Measurements from ENCODE around the gene VGF. TPM values are rescaled to one million over a fixed set of nuclear protein-coding genes. Genes with fewer than 3 reads are reported as not detected.
"Not testable (repeated sequence)": the region's sequence is repeated elsewhere in the genome, so short reads cannot be mapped to it uniquely, and the experiment has no call there.

Gene VGF
- total RNA-seq, 4 donors from 2014 or later = 1.3 to 2.3 TPM; not detected in 2

DNA sequence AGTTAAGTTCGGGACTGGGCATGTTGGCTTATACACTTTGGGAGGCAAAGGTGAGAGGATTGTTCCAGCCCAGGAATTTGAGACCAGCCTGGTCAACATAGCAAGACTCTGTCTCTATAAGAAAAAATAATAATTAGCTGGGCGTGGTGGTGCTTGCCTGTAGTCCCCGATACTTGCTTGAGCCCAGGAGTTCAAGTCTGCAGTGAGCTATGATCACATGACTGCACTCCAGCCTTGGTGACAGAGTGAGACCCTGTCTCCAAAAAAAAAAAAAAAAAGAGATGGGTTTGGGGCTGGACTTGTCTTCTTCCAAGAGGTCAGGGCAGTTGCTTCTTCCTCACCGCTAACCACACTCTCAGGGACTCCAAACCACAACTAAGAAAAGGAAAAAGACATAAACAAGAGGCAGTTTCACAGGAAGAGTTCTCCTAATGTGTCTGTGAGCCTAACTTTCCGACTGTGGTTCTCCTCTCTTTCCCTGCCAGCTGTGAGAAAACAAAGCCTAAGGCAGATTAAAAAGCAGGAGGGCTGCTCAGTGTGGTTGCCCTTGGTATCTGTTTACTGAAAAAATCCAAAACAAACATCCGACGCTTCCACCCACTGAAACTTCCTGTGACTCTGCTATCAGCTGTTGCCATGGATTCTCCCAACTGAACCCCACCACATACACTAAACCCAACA lies 40.9 kb downstream of the VGF start:
- no peaks in the 10 kb centered on the region for H3K36me3 ChIP-seq
- intact Hi-C loops (cut with DNase I) = no loop called here
- peak overlapping the region in 2 of 3 donors; percentile 21 to 22 for H3K27ac ChIP-seq
- no peaks in the 10 kb centered on the region for H3K9me3 ChIP-seq
- no peak for DNase-seq
- H3K27me3 ChIP-seq = no peaks in the 10 kb centered on the region
- H3K4me3 ChIP-seq (replicated peaks in 1 of 3) = no peak overlapping the region
- 58 to 76% methylated on average over 7 of the region's 7 CpGs for whole genome bisulfite sequencing, 2 donors
- TF ChIP-seq POLR2A (IDR thresholded peaks at IDR 0.05) = no peak
- TF ChIP-seq, protein P1, sequence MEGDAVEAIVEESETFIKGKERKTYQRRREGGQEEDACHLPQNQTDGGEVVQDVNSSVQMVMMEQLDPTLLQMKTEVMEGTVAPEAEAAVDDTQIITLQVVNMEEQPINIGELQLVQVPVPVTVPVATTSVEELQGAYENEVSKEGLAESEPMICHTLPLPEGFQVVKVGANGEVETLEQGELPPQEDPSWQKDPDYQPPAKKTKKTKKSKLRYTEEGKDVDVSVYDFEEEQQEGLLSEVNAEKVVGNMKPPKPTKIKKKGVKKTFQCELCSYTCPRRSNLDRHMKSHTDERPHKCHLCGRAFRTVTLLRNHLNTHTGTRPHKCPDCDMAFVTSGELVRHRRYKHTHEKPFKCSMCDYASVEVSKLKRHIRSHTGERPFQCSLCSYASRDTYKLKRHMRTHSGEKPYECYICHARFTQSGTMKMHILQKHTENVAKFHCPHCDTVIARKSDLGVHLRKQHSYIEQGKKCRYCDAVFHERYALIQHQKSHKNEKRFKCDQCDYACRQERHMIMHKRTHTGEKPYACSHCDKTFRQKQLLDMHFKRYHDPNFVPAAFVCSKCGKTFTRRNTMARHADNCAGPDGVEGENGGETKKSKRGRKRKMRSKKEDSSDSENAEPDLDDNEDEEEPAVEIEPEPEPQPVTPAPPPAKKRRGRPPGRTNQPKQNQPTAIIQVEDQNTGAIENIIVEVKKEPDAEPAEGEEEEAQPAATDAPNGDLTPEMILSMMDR (IDR thresholded peaks at IDR 0.05) = no peak
- peaks cover 21 to 39% of the 10 kb centered on the region in 2 donors for H3K4me1 ChIP-seq

DNA sequence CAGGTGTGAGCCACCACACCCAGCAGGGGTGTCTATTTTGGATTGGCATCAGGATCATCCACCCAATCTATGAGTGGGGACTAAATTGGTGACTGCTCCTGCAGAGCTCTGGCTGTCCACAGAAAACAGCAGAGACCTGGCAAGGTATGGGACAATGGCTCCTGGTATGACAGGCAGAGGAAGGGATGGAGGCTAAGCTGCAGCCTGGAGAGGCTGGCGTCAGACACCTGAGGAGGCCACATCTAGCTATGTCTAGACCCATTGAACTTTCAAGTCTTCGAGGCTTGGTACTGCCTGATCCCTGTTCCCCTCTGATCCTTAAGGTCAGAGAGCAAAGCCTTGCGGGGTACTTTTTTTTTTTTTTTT lies 41.7 kb downstream of the VGF start:
- TF ChIP-seq, protein P1 (IDR thresholded peaks at IDR 0.05) = no peak
- H3K4me3 ChIP-seq (replicated peaks in 1 of 3) = no peak overlapping the region
- DNase-seq = no peak
- H3K4me1 ChIP-seq = peaks cover 21 to 39% of the 10 kb centered on the region in 2 donors
- no peaks in the 10 kb centered on the region for H3K9me3 ChIP-seq
- intact Hi-C loops (cut with DNase I) = no loop called here
- H3K27me3 ChIP-seq = no peaks in the 10 kb centered on the region
- H3K36me3 ChIP-seq = no peaks in the 10 kb centered on the region
- 86 to 96% methylated on average over 3 of the region's 3 CpGs for WGBS, 2 donors
- H3K27ac ChIP-seq = no peak overlapping the region

DNA sequence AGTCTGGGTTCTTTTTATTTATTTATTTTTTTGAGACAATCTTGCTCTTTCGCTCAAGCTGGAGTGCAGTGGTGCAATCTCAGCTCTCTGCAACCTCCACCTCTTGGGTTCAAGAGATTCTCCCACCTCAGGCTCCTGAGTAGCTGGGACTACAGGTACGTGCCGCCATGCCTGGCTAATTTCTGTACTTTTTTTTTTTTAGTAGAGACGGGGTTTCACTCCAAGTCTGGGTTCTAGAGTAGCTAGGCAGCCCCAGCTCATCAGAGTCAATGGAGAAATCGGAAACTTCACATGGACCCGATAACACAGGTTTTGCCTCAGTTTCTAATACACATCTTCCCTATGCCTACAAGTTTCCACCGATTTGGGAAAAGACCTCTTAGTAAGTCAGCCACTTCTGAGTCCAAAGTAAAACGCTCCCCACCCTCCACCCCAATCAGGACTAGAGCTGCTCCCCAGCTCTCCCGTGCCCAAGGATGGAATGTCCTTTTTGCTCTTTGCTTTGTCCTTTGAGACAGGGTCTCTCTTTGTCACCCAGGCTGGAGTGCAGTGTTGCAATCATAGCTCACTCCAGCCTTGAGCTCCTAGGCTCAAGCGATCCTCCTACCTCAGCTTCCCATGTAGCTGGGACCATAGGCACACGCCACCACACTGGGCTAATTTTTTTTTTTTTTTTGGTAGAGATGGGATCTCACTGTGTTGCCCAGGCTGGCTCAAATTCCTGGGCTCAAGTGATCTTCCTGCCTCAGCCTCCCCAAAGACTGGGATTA lies 42.3 kb downstream of the VGF start:
- Histone ChIP-seq H3K27me3 (no peaks in the 10 kb centered on the region), H3K4me3 (replicated peaks in 1 of 3) (no peak overlapping the region), H3K27ac (peak overlapping the region; percentile 50 to 68 (median 52)), H3K36me3 (no peaks in the 10 kb centered on the region), H3K9me3 (no peaks in the 10 kb centered on the region), H3K4me1 (peaks cover 21 to 39% of the 10 kb centered on the region in 2 donors)
- DNase-seq = no peak
- 71 to 72% methylated on average over 11 of the region's 11 CpGs for whole genome bisulfite sequencing, 2 donors
- intact Hi-C loops (cut with DNase I) = no loop called here
- no peak for TF ChIP-seq POLR2A (IDR thresholded peaks at IDR 0.05)
- TF ChIP-seq, protein P1 (IDR thresholded peaks at IDR 0.05) = no peak

DNA sequence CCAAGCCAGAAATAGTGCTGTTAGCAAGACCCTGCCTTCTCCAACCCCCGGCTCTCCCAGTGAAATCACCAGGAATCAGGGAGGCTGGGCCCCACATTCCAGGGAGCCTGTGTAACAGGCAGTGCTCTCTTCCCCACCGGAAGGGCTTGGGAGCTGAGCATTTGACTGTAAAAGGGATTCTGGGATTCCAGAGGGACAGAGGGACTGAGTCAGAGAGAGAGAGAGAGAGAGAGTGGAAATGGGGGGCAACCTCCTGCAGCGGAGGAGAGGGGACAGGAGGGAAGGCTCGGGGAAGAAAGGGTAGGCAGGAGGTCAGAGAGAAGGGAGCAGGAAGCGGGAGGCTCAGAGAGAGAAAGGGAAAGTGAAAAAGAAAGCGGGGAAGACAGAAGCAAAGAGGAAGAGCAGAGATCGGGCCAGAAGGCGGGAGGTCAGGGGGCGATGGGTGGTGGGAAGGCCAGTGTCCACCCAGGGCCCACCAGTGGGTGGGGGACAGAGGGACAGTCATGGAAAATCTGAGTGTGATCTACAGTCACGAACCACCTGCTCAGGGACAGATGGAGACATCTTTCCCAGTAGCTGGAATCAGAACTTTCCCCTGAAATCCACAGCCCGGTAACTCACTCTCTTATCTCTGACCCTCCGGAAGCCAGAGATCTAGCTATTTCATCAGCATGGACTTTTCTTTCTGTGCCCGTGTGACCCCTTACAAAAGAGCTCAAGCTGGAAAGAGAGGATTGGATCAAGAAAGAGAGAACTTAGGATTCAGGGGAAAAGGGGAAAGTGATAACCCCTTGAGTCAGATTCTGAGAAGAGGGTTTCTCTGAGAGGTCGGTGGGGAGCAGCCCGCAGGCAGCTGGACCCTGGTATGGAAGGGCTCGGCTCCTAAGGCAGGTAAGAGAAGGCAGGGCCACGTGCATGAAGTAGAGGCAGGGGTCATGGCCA lies 43.1 kb downstream of the VGF start:
- intact Hi-C loops (cut with DNase I) = no loop called here
- peak; percentile 33 to 38 for DNase-seq
- Histone ChIP-seq H3K4me1 (peaks cover 17 to 35% of the 10 kb centered on the region in 2 donors), H3K36me3 (no peaks in the 10 kb centered on the region), H3K27ac (peak overlapping the region; percentile 50 to 68 (median 52)), H3K27me3 (no peaks in the 10 kb centered on the region), H3K9me3 (no peaks in the 10 kb centered on the region), H3K4me3 (replicated peaks in 1 of 3) (no peak overlapping the region)
- TF ChIP-seq, protein P1 (IDR thresholded peaks at IDR 0.05) = no peak
- TF ChIP-seq POLR2A (IDR thresholded peaks at IDR 0.05) = no peak
- WGBS, 2 donors = 49 to 51% methylated on average over 17 of the region's 17 CpGs

DNA sequence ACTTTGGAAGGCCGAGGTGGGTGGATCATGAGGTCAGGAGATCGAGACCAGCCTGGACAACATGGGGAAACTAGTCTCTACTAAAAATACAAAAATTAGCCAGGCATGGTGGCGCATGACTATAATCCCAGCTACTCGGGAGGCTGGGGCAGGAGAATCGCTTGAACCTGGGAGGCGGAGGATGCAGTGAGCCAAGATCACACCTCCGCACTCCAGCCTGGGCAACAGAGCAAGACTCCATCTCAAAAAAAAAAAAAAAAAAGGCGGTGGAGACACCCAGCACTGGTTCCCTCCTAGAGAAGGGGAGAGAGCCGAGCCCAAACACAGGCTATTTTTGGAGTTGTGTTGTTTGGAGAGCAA lies 43.8 kb downstream of the VGF start:
- H3K9me3 ChIP-seq; H3K27me3 ChIP-seq; H3K36me3 ChIP-seq; DNase-seq; H3K4me3 ChIP-seq (replicated peaks in 1 of 3); intact Hi-C loops (cut with DNase I): not testable (repeated sequence)
- Histone ChIP-seq H3K27ac (peak overlapping the region in 2 of 3 donors; percentile 52 to 68), H3K4me1 (peaks cover 10 to 30% of the 10 kb centered on the region in 2 donors)
- WGBS, 2 donors = 57 to 60% methylated on average over 9 of the region's 9 CpGs
